ENCODE results near the gene XPNPEP2.

DNA sequence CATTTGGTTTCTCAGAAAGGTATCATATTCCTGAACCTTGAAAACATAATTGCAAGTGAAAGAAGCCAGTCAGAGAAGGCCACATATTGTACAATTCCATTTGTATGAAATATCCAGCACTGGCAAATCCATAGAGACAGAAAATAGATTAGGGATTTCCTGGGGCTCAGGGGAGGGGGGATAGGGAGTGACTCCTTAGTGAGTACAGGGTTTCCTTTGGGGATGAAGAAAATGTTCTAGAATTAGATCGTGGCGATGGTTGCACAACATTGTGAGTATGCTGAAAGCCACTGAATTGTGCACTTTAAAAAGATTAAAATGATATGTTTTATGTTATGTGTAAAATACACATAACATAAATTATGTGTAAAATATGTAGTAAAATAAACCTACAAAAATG lies 10.3 kb downstream of the XPNPEP2 start:
- TF ChIP-seq, protein P1, sequence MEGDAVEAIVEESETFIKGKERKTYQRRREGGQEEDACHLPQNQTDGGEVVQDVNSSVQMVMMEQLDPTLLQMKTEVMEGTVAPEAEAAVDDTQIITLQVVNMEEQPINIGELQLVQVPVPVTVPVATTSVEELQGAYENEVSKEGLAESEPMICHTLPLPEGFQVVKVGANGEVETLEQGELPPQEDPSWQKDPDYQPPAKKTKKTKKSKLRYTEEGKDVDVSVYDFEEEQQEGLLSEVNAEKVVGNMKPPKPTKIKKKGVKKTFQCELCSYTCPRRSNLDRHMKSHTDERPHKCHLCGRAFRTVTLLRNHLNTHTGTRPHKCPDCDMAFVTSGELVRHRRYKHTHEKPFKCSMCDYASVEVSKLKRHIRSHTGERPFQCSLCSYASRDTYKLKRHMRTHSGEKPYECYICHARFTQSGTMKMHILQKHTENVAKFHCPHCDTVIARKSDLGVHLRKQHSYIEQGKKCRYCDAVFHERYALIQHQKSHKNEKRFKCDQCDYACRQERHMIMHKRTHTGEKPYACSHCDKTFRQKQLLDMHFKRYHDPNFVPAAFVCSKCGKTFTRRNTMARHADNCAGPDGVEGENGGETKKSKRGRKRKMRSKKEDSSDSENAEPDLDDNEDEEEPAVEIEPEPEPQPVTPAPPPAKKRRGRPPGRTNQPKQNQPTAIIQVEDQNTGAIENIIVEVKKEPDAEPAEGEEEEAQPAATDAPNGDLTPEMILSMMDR (IDR thresholded peaks at IDR 0.05), result no peak
- no peak for TF ChIP-seq POLR2A (IDR thresholded peaks at IDR 0.05)
- TF ChIP-seq POLR2AphosphoS5 (IDR thresholded peaks at IDR 0.05), result no peak
- TF ChIP-seq EP300 (IDR thresholded peaks at IDR 0.05), result no peak

Measured in stomach (tissue), 4 donors.